ENCODE data around the gene MEN1. TPM values are rescaled to one million over a fixed set of nuclear protein-coding genes. Genes with fewer than 3 reads are reported as not detected.

The MEN1 gene
- total RNA-seq, 4 donors from 2014 or later: 8.6 to 15.8 (median 13.4) TPM

GRCh38 chr11:64849598-64850356 lies 39.4 kb upstream of the MEN1 start:
- TF ChIP-seq CTCF (IDR thresholded peaks at IDR 0.05; ENCODE audit: low read depth): no peak

GRCh38 chr11:64848826-64849597 lies 38.7 kb upstream of the MEN1 start:
- no peak for TF ChIP-seq CTCF (IDR thresholded peaks at IDR 0.05; ENCODE audit: low read depth)

GRCh38 chr11:64848214-64848825 lies 38.0 kb upstream of the MEN1 start:
- TF ChIP-seq CTCF (IDR thresholded peaks at IDR 0.05; ENCODE audit: low read depth): no peak

- TF ChIP-seq CTCF (IDR thresholded peaks at IDR 0.05; ENCODE audit: low read depth): no peak
Observed at GRCh38 chr11:64846998-64847666, 36.8 kb upstream of the MEN1 start.

- TF ChIP-seq CTCF (IDR thresholded peaks at IDR 0.05; ENCODE audit: low read depth): no peak
Observed at GRCh38 chr11:64845129-64845775, 34.9 kb upstream of the MEN1 start.

GRCh38 chr11:64844330-64845128 lies 34.2 kb upstream of the MEN1 start, which contains the start of gene CDC42BPG:
Gene CDC42BPG, minus strand, starts transcription at chr11:64844653. Its CDS starts 84 bp downstream, at chr11:64844569.
- no peak for TF ChIP-seq CTCF (IDR thresholded peaks at IDR 0.05; ENCODE audit: low read depth)

All from subcutaneous adipose tissue (tissue), 4 donors.